DND-41 (cell line): ENCODE measurements around the gene SRRM4.

Source experiments
- EZH2 ChIP-seq: IDR thresholded peaks from 3 replicates; pipeline ENCODE4 v1.6.1; 2012; ENCODE audit warnings: borderline replicate concordance, low read depth, mild to moderate bottlenecking, moderate library complexity, low read length, inconsistent platforms; ENCODE audit not compliant: severe bottlenecking
- TF ChIP-seq, protein P1 (sequence below): IDR thresholded peaks from 2 replicates; pipeline ENCODE4 v1.5.1; 2012; ENCODE audit warnings: borderline replicate concordance, low read length, moderate library complexity, mild to moderate bottlenecking; ENCODE audit not compliant: poor library complexity, severe bottlenecking; ENCODE audit errors: extremely low read depth

DNA sequence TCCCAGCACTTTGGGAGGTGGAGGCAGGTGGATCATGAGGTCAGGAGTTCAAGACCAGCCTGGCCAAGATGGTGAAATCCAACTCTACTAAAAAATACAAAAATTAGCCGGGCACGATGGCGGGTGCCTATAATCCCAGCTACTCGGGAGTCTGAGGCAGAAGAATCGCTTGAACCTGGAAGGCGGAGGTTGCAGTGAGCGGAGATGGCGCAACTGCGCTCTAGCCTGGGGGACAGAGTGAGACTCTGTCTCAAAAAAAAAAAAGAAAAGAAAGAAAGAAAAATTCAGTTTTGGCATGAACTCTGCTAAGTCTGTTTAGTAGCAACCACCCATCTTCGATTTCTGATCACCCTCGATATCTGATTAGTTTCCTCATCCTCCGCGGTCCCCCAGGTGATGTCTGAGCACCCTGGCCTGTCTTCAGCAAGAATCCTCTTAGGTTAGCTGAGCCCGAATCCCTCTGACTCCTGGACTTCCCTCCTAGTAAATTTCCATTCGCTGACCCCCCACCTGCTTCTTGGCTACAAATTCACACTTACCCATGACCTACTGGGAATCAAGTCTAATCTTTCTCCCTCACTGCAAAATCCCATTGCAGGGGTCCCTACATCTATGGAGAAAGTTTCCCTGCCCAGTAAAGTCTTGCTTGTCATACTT lies 196.5 kb downstream of the SRRM4 start:
- TF ChIP-seq, protein P1, sequence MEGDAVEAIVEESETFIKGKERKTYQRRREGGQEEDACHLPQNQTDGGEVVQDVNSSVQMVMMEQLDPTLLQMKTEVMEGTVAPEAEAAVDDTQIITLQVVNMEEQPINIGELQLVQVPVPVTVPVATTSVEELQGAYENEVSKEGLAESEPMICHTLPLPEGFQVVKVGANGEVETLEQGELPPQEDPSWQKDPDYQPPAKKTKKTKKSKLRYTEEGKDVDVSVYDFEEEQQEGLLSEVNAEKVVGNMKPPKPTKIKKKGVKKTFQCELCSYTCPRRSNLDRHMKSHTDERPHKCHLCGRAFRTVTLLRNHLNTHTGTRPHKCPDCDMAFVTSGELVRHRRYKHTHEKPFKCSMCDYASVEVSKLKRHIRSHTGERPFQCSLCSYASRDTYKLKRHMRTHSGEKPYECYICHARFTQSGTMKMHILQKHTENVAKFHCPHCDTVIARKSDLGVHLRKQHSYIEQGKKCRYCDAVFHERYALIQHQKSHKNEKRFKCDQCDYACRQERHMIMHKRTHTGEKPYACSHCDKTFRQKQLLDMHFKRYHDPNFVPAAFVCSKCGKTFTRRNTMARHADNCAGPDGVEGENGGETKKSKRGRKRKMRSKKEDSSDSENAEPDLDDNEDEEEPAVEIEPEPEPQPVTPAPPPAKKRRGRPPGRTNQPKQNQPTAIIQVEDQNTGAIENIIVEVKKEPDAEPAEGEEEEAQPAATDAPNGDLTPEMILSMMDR: no peak
- no peak for TF ChIP-seq EZH2
